Erythroblast (primary cell): ENCODE measurements around the gene IDUA.
"Not testable (repeated sequence)": the region's sequence is repeated elsewhere in the genome, so short reads cannot be mapped to it uniquely, and the experiment has no call there.

Experiments used
- DNase-seq, 2 experiments: peaks; one replicate each; lab custom pipeline; 2025; lab: John Stamatoyannopoulos, UW
- GATA1 ChIP-seq: IDR thresholded peaks from 2 replicates; pipeline ENCODE4 v1.6.1; 2011; ENCODE audit warnings: low read depth, mild to moderate bottlenecking, control low read depth, low read length, moderate library complexity
- POLR2A ChIP-seq: IDR thresholded peaks from 2 replicates; pipeline ENCODE4 v1.6.1; 2011; ENCODE audit warnings: mild to moderate bottlenecking, low read length

Gene IDUA

GRCh38 chr4:986879-987623 is at the start of gene IDUA:
Gene IDUA (plus strand): TSS chr4:987044. CDS start chr4:987085, 41 bp downstream.
- DNase-seq, result peak; percentile 80 to 81
- TF ChIP-seq POLR2A (peak; percentile 48), GATA1 (no peak)

GRCh38 chr4:939508-939907 is 47.3 kb upstream of the IDUA start:
- not testable (repeated sequence) for DNase-seq

GRCh38 chr4:945274-946102 is 41.4 kb upstream of the IDUA start:
- TF ChIP-seq POLR2A (no peak), GATA1 (no peak)
- DNase-seq, result no peak

- no peak for DNase-seq
- TF ChIP-seq GATA1 (no peak), POLR2A (no peak)
Measured at GRCh38 chr4:946103-946450, 40.8 kb upstream of the IDUA start.

- TF ChIP-seq GATA1, result no peak
- TF ChIP-seq POLR2A, result no peak
- no peak for DNase-seq
Measured at GRCh38 chr4:946517-947471, 40.0 kb upstream of the IDUA start.

GRCh38 chr4:947491-947971 is 39.3 kb upstream of the IDUA start:
- TF ChIP-seq GATA1, result no peak
- no peak for TF ChIP-seq POLR2A
- DNase-seq, result no peak

GRCh38 chr4:948101-948935 is 38.5 kb upstream of the IDUA start:
- DNase-seq, result no peak
- TF ChIP-seq GATA1 (no peak), POLR2A (no peak)

- DNase-seq, result no peak
- TF ChIP-seq GATA1 (no peak), POLR2A (no peak)
Measured at GRCh38 chr4:948936-949300, 37.9 kb upstream of the IDUA start.

GRCh38 chr4:949656-950055 is 37.2 kb upstream of the IDUA start:
- TF ChIP-seq GATA1 (no peak), POLR2A (no peak)
- no peak for DNase-seq

GRCh38 chr4:950136-951020 is 36.5 kb upstream of the IDUA start:
- TF ChIP-seq GATA1, result no peak
- TF ChIP-seq POLR2A, result no peak
- DNase-seq, result no peak

- DNase-seq, result no peak
- TF ChIP-seq POLR2A, result no peak
Measured at GRCh38 chr4:951186-951585, 35.7 kb upstream of the IDUA start.

GRCh38 chr4:951594-952468 is 35.0 kb upstream of the IDUA start:
- TF ChIP-seq GATA1, result no peak
- DNase-seq, result no peak
